ENCODE measurements around the gene KLRF2. TPM values are rescaled to one million over a fixed set of nuclear protein-coding genes. Genes with fewer than 3 reads are reported as not detected.

KLRF2 gene
- total and polyA plus RNA-seq, 4 donors = not detected

DNA sequence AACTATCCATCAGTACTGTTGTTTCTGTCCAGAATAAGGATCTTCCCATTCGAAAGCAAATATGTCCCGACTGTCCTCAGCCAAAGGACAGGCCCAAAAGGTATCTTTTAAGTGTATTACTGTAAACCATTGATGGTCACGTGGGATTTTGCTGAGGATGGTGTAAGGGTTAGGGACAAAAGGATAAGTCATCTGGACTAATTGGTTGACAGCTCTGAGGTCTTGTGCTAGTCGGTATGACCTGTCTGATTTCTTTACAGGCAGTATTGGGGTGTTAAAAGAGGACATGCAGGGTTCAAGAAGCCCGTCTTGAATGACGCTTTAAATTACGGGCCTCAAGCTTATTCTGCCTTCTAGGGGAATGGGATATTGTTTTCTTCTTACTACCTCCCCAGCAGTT, 26.5 kb downstream of the KLRF2 start (continued):
- TF ChIP-seq RAD21 (IDR thresholded peaks at IDR 0.05) = no peak

DNA sequence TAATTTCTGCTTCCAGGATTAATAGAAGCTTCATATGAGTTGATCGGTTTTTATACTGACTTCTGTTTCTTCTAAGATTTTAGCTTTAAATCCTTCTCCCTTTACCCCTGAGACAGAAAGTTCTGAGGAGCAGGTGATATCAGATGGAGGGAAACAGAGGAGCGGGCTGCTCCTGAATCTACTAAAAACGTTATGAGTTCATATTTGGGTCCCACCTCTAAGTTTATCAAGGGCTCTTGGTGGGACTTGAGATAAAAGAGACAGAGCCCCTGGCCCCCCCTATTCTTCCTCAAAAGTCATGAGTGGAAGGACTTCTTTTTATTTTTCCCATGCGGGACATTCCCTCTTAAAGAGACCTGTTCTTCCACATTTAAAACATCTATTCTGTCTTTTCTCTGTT, 27.1 kb downstream of the KLRF2 start:
- TF ChIP-seq SP1 (IDR thresholded peaks at IDR 0.05) = no peak
- TF ChIP-seq HNF4A (conservative IDR thresholded peaks at IDR 0.05) = no peak
- TF ChIP-seq RXRA (IDR thresholded peaks at IDR 0.05) = no peak
- no peak for TF ChIP-seq FOXA2 (IDR thresholded peaks at IDR 0.05)
- TF ChIP-seq, protein P1, sequence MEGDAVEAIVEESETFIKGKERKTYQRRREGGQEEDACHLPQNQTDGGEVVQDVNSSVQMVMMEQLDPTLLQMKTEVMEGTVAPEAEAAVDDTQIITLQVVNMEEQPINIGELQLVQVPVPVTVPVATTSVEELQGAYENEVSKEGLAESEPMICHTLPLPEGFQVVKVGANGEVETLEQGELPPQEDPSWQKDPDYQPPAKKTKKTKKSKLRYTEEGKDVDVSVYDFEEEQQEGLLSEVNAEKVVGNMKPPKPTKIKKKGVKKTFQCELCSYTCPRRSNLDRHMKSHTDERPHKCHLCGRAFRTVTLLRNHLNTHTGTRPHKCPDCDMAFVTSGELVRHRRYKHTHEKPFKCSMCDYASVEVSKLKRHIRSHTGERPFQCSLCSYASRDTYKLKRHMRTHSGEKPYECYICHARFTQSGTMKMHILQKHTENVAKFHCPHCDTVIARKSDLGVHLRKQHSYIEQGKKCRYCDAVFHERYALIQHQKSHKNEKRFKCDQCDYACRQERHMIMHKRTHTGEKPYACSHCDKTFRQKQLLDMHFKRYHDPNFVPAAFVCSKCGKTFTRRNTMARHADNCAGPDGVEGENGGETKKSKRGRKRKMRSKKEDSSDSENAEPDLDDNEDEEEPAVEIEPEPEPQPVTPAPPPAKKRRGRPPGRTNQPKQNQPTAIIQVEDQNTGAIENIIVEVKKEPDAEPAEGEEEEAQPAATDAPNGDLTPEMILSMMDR (IDR thresholded peaks at IDR 0.05; ENCODE audit: low read depth, low read length, missing input control) = no peak
- no peak for TF ChIP-seq HNF4G (IDR thresholded peaks at IDR 0.05)
- no peak for TF ChIP-seq NR2F2 (IDR thresholded peaks at IDR 0.05)
- TF ChIP-seq, protein P2, sequence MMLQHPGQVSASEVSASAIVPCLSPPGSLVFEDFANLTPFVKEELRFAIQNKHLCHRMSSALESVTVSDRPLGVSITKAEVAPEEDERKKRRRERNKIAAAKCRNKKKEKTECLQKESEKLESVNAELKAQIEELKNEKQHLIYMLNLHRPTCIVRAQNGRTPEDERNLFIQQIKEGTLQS (IDR thresholded peaks at IDR 0.05) = no peak
- TF ChIP-seq, protein P3, sequence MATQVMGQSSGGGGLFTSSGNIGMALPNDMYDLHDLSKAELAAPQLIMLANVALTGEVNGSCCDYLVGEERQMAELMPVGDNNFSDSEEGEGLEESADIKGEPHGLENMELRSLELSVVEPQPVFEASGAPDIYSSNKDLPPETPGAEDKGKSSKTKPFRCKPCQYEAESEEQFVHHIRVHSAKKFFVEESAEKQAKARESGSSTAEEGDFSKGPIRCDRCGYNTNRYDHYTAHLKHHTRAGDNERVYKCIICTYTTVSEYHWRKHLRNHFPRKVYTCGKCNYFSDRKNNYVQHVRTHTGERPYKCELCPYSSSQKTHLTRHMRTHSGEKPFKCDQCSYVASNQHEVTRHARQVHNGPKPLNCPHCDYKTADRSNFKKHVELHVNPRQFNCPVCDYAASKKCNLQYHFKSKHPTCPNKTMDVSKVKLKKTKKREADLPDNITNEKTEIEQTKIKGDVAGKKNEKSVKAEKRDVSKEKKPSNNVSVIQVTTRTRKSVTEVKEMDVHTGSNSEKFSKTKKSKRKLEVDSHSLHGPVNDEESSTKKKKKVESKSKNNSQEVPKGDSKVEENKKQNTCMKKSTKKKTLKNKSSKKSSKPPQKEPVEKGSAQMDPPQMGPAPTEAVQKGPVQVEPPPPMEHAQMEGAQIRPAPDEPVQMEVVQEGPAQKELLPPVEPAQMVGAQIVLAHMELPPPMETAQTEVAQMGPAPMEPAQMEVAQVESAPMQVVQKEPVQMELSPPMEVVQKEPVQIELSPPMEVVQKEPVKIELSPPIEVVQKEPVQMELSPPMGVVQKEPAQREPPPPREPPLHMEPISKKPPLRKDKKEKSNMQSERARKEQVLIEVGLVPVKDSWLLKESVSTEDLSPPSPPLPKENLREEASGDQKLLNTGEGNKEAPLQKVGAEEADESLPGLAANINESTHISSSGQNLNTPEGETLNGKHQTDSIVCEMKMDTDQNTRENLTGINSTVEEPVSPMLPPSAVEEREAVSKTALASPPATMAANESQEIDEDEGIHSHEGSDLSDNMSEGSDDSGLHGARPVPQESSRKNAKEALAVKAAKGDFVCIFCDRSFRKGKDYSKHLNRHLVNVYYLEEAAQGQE (IDR thresholded peaks at IDR 0.05) = no peak
- TF ChIP-seq, protein P4, sequence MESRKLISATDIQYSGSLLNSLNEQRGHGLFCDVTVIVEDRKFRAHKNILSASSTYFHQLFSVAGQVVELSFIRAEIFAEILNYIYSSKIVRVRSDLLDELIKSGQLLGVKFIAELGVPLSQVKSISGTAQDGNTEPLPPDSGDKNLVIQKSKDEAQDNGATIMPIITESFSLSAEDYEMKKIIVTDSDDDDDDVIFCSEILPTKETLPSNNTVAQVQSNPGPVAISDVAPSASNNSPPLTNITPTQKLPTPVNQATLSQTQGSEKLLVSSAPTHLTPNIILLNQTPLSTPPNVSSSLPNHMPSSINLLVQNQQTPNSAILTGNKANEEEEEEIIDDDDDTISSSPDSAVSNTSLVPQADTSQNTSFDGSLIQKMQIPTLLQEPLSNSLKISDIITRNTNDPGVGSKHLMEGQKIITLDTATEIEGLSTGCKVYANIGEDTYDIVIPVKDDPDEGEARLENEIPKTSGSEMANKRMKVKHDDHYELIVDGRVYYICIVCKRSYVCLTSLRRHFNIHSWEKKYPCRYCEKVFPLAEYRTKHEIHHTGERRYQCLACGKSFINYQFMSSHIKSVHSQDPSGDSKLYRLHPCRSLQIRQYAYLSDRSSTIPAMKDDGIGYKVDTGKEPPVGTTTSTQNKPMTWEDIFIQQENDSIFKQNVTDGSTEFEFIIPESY (IDR thresholded peaks at IDR 0.05) = no peak
- no peak for TF ChIP-seq GABPA (IDR thresholded peaks at IDR 0.05 in 1 of 2, conservative IDR thresholded peaks at IDR 0.05 in 1 of 2)
- no peak for TF ChIP-seq RAD21 (IDR thresholded peaks at IDR 0.05)
- TF ChIP-seq, protein P5, sequence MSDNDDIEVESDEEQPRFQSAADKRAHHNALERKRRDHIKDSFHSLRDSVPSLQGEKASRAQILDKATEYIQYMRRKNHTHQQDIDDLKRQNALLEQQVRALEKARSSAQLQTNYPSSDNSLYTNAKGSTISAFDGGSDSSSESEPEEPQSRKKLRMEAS (IDR thresholded peaks at IDR 0.05) = no peak
- TF ChIP-seq TAF1 (conservative IDR thresholded peaks at IDR 0.05) = no peak
- TF ChIP-seq EGR1 (IDR thresholded peaks at IDR 0.05; ENCODE audit: low read depth in 2 of 2) = no peak
- Histone ChIP-seq H3K27me3 (ENCODE audit: control insufficient read depth in 4 of 4, insufficient read depth in 4 of 4, low read length in 3 of 4) (no peaks in the 10 kb centered on the region), H3K4me3 (ENCODE audit: low read depth in 1 of 3, low read length in 3 of 3) (no peak overlapping the region), H3K4me1 (ENCODE audit: control insufficient read depth in 4 of 4, insufficient read depth in 4 of 4, low read length in 3 of 4) (no peaks in the 10 kb centered on the region), H3K27ac (ENCODE audit: low read depth in 1 of 2, low read length in 2 of 2) (no peak overlapping the region), H3K9ac (ENCODE audit: low read depth in 1 of 2, low read length in 2 of 2) (no peak overlapping the region), H3K36me3 (ENCODE audit: control insufficient read depth in 4 of 4, insufficient read depth in 3 of 4, low read depth in 1 of 4, low read length in 3 of 4) (no peaks in the 10 kb centered on the region), H3K9me3 (ENCODE audit: control insufficient read depth in 4 of 4, low read length in 3 of 4) (peaks cover 6 to 27% (median 10%) of the 10 kb centered on the region in 4 donors)
- WGBS = 95% methylated on average over 4 of the region's 4 CpGs
- no peak for DNase-seq (ENCODE audit: low spot score)
